RPMI8226 (cell line): Measurements from ENCODE around the gene PTPRR.

ENCODE experiments used
- DNase-seq: peaks from one replicate; pipeline ENCODE4 v3.0.0-alpha.2; 2015

Gene PTPRR

GRCh38 chr12:70683976-70684375 is 236.6 kb downstream of the PTPRR start:
- no peak for DNase-seq

- no peak for DNase-seq
Measured at GRCh38 chr12:70671698-70672097, 248.8 kb downstream of the PTPRR start.

- DNase-seq, result no peak
Measured at GRCh38 chr12:70670948-70671347, 249.6 kb downstream of the PTPRR start.

- DNase-seq, result no peak
Measured at GRCh38 chr12:70667253-70667652, 253.3 kb downstream of the PTPRR start.

DNA sequence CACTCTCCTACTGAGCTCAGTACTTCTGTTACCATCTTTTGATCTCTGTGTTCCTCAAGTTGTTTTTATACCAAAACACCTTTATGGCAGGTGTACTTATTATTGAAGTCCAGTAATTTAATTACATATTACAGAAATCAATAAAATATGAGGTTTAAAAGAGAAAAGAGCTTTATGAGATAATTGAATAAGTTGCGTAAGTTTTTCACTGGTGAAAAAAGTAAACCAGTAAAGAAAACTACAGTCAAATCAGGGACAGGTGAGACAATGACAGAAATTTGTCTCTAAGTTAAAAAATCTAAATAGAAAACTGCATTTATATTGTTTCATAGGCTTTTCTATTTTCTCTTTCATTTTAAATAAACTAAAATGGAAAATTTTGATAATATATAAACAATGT is 254.2 kb downstream of the PTPRR start:
- no peak for DNase-seq

DNA sequence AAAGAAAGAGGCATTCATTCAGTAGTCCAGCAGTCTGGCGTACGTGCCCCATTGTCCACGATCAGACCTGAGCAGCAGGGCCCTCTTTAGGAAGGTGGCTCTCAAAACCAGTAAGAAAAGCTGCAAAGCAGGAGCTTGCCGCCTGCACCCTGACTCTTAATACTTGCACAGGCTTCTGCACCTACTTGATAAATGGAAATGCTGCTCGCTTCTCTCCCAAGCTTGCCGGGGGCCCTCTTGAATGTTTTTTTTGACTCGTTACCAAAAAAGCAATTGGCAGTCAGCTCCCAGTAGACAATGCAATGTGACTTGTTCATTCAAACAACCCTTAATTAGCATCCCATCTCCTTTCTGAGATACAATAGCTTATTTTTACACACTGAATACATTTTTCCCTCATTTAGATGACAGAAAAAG is 256.1 kb downstream of the PTPRR start:
- no peak for DNase-seq

GRCh38 chr12:70663838-70664237 is 256.7 kb downstream of the PTPRR start:
- no peak for DNase-seq

- DNase-seq, result no peak
Measured at GRCh38 chr12:70661466-70662161, 258.9 kb downstream of the PTPRR start.

DNA sequence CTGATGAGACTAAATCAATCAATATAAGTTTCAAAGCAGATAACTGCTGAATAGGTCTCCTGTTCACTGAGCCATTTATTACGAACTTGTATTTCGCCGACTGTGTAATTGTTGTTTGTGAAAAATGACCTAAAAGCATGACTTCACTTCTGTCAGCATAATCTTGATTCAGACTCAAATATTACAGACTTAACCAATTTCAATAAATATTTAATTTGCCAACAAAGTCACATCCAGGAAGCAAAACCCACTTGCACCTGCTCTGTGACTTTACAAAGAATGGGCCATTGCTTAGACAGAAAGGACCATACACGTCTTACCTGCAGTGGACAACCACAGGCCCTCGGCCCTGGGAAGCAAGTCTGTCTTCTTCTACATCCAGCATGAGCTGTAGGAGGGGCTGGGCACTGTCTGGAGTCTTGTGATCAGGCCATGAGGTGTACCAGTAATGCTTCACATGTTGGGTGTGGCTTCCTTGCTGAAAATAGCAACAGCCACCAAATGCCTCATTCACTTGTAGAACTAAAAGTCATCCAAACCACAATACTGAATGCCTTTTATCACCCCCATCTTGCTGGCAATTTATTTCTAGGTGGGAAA is 259.8 kb downstream of the PTPRR start:
- peak; percentile 33 for DNase-seq

- no peak for DNase-seq
Measured at GRCh38 chr12:70660002-70660604, 260.4 kb downstream of the PTPRR start.

GRCh38 chr12:70659077-70659606 is 261.4 kb downstream of the PTPRR start:
- DNase-seq, result no peak

- DNase-seq, result no peak
Measured at GRCh38 chr12:70657616-70658286, 262.8 kb downstream of the PTPRR start.

GRCh38 chr12:70652451-70652850 is 268.1 kb downstream of the PTPRR start:
- no peak for DNase-seq

GRCh38 chr12:70648831-70649230 is 271.7 kb downstream of the PTPRR start:
- DNase-seq, result no peak

DNA sequence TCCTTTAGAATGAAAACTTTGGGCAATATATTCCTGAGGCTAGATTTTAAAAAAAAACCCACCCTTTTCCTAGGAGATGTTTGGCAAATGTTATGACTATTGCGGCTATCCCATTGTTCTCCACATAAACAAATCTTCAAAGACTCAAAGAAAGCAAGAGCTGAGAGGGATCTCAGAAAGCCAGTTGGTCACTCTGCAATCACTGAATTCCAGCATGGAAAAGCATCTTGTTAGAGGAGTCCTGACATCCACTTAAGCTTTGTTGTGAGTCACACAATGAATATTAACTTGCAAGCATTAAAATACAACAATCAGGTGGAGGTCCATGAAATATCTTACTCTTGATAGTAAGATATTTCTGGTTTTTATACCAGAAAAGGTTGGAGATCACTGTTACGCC is 272.3 kb downstream of the PTPRR start:
- no peak for DNase-seq

DNA sequence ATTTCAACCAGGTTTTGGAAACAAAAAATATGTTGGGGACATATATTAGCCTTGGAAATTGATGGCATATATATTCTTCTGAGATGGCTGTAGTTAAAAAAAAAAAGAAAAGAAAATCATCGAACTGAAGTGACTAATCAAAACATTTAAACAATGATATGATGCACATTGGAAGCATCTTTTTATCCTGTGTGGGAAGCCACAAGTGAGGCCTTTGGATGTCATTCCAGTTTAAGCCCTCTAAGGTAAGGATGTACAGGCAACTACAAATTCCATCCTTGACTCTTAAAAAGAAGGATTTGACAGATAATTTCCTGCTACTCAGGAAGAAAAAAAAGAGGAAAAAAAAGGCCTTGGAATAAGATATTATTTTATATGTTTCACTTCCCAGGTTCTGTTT is 273.7 kb downstream of the PTPRR start:
- DNase-seq, result no peak

DNA sequence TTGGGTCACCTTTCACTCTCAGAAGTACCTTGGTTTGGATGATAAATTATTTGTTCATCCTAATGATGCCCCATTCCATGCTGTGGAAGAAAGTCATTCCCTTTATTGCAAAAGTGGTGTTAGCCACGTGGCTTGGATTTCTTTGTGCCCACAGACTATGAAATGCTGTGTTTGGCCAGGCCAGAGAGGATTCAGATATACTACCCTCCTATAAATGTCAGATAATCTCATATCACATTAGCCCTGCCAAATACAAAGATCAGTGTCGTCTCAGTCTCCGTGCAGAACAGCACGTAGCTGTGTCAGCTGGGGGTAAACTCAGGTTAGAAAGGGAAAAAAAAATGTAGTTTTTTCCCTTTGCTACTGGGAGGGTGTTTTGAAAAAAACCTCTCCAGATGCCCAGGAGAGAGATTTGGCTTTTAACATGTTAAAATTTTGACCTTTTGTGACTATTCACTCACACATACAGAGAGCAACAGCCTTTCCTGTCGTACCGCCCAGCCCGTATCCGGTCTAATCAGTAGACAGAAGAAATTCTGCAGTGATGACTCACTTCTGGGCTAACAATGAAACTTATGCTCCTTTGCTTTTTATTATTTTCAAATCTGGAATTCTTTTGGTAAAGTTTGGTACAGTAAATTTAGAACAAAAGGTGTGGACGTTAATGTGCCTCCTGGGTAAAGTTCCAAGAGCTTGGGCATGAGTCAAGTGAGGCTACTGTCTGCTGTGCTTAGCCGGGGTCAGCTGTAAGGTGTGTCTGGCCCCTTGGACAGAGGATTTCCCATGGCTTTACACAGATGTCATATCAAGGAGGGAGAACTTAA is 274.8 kb downstream of the PTPRR start:
- DNase-seq, result peak; percentile 26

GRCh38 chr12:70644861-70645260 is 275.7 kb downstream of the PTPRR start:
- DNase-seq, result no peak

DNA sequence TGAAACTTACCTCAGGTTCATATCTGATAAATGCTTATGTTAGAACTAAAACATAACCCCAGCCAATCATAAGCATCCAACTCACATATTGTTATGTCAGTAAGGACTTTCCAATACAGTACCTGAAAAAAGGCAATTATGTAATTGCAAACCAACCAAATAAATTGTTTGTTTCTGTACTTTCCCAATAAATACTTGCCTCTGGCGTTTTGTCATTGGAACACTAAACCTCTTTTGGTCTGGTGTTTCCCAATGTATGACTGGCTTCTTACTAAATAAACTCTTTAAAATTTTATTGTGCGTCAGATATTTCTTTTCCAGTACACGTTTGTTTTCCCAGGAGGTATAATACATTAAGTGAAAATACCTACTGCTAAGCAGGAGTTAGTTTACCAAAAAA is 276.6 kb downstream of the PTPRR start:
- DNase-seq, result peak; percentile 18

GRCh38 chr12:70641691-70642090 is 278.8 kb downstream of the PTPRR start:
- DNase-seq, result no peak

DNA sequence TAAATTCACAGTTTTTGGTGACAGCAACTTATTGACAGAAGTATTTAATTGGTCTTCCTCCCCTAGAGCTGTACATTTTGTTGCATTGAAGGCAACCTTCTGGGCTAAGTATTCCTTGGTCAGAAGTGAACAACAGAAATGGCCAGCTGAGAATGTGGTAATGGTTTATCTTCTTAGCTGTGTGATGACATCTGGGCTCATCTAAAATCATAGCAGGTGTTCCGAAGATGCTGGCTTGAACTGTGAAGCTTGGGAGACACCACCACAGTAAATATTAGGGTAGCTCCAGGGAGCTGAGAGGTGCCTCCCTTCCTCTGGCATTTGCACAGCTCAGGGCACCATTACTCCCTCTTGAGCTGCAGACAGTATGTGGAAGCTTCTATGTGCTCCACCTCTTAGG is 279.6 kb downstream of the PTPRR start:
- DNase-seq, result no peak

GRCh38 chr12:70639535-70639934 is 281.0 kb downstream of the PTPRR start:
- no peak for DNase-seq
